OCI-LY1 (cell line): ENCODE data around the gene CCDC78.

ENCODE experiments used
- EZH2 ChIP-seq: fragments of 200-600 bp; sonication (generic), shearing (Covaris generic); IDR thresholded peaks from 2 replicates; pipeline ENCODE4 v1.8.0; 2017; ENCODE audit warnings: borderline replicate concordance, mixed run types, mild to moderate bottlenecking, antibody characterized with exemption, low read length, moderate library complexity, mixed read lengths
- TF ChIP-seq, protein P1 (sequence below): fragments of 200-600 bp; sonication (generic), shearing (Covaris generic); IDR thresholded peaks from 2 replicates; pipeline ENCODE4 v1.5.1; 2017; ENCODE audit warnings: mild to moderate bottlenecking, antibody characterized with exemption, low read length, moderate library complexity, mixed read lengths

DNA sequence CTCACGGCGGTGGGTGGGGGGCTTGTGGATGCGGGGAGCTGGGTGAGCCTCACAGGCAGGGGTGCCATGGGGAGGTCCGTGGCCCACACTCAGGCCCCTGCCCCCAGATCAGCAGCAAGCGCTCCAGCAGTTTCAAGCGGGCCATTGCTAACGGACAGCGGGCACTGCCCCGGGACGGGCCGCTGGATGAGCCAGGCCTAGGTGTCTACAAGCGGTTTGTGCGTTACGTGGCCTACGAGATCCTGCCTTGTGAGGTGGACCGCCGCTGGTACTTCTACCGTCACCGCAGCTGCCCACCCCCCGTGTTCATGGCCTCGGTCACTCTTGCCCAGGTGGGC, 49.7 kb downstream of the CCDC78 start:
- TF ChIP-seq, protein P1, sequence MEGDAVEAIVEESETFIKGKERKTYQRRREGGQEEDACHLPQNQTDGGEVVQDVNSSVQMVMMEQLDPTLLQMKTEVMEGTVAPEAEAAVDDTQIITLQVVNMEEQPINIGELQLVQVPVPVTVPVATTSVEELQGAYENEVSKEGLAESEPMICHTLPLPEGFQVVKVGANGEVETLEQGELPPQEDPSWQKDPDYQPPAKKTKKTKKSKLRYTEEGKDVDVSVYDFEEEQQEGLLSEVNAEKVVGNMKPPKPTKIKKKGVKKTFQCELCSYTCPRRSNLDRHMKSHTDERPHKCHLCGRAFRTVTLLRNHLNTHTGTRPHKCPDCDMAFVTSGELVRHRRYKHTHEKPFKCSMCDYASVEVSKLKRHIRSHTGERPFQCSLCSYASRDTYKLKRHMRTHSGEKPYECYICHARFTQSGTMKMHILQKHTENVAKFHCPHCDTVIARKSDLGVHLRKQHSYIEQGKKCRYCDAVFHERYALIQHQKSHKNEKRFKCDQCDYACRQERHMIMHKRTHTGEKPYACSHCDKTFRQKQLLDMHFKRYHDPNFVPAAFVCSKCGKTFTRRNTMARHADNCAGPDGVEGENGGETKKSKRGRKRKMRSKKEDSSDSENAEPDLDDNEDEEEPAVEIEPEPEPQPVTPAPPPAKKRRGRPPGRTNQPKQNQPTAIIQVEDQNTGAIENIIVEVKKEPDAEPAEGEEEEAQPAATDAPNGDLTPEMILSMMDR: no peak
- TF ChIP-seq EZH2: no peak
